Cardiac septum (tissue), 1 donor: ENCODE measurements around the gene TOMM70. TPM values are rescaled to one million over a fixed set of nuclear protein-coding genes. Genes with fewer than 3 reads are reported as not detected.
"Not testable (repeated sequence)": the region's sequence is repeated elsewhere in the genome, so short reads cannot be mapped to it uniquely, and the experiment has no call there.

Experiments used
- DNase-seq: peaks from one replicate; pipeline ENCODE4 v3.0.0-alpha.2; 2020; ENCODE audit warnings: low spot score
- intact Hi-C: fragments of 100-400 bp; cut with DNase I; formaldehyde crosslinking; loops from one replicate; pipeline ENCODE4 v1.14.0; 2022
- total RNA-seq: library from RNA; stranded (reverse); fragmentation: NEBNext Ultra II Directional; extraction: Animal tissue kit (Norgen Biotek cat#: 25700); gene quantifications from one replicate; pipeline ENCODE4 v1.2.1, GENCODE V29; 2021
- donor health status: DM: no; HTN: no; CAD: no.

Gene TOMM70
- total RNA-seq, 1 donor from 2014 or later = 54.0 TPM

- intact Hi-C loops = no loop called here
- no peak for DNase-seq
Observed at GRCh38 chr3:100384733-100385525, 16.0 kb downstream of the TOMM70 start.

- DNase-seq = no peak
- intact Hi-C loops = no loop called here
Observed at GRCh38 chr3:100376301-100376700, 24.6 kb downstream of the TOMM70 start.

- intact Hi-C loops = no loop called here
- DNase-seq = no peak
Observed at GRCh38 chr3:100374521-100374920, 26.4 kb downstream of the TOMM70 start.

GRCh38 chr3:100370756-100371155 lies 30.1 kb downstream of the TOMM70 start:
- intact Hi-C loops = no loop called here
- no peak for DNase-seq

GRCh38 chr3:100368441-100368840 lies 32.4 kb downstream of the TOMM70 start:
- DNase-seq = no peak
- intact Hi-C loops = no loop called here

- intact Hi-C loops = no loop called here
- DNase-seq = no peak
Observed at GRCh38 chr3:100366424-100366823, 34.5 kb downstream of the TOMM70 start.

- DNase-seq = no peak
- intact Hi-C loops = no loop called here
Observed at GRCh38 chr3:100364421-100364820, 36.5 kb downstream of the TOMM70 start.

GRCh38 chr3:100361897-100362296 lies 39.0 kb downstream of the TOMM70 start:
- no peak for DNase-seq
- intact Hi-C loops = no loop called here

- DNase-seq = no peak
- intact Hi-C loops = no loop called here
Observed at GRCh38 chr3:100360757-100361496, 40.0 kb downstream of the TOMM70 start.

GRCh38 chr3:100359035-100359434 lies 41.9 kb downstream of the TOMM70 start:
- DNase-seq = no peak
- intact Hi-C loops = no loop called here

- intact Hi-C loops = no loop called here
- no peak for DNase-seq
Observed at GRCh38 chr3:100358413-100358812, 42.5 kb downstream of the TOMM70 start.

- DNase-seq = no peak
- intact Hi-C loops = no loop called here
Observed at GRCh38 chr3:100354850-100355249, 46.0 kb downstream of the TOMM70 start.

GRCh38 chr3:100352296-100353231 lies 48.3 kb downstream of the TOMM70 start:
- DNase-seq = no peak
- intact Hi-C loops = no loop called here

- DNase-seq, intact Hi-C loops: not testable (repeated sequence)
Observed at GRCh38 chr3:100351770-100352169, 49.1 kb downstream of the TOMM70 start.

- intact Hi-C loops = no loop called here
- no peak for DNase-seq
Observed at GRCh38 chr3:100348727-100349126, 52.2 kb downstream of the TOMM70 start.

GRCh38 chr3:100340527-100340926 lies 60.4 kb downstream of the TOMM70 start:
- DNase-seq = no peak
- intact Hi-C loops = no loop called here

GRCh38 chr3:100339786-100340185 lies 61.1 kb downstream of the TOMM70 start:
- DNase-seq = no peak
- intact Hi-C loops = no loop called here

GRCh38 chr3:100338911-100339310 lies 62.0 kb downstream of the TOMM70 start:
- intact Hi-C loops = no loop called here
- DNase-seq = no peak

- DNase-seq, intact Hi-C loops: not testable (repeated sequence)
Observed at GRCh38 chr3:100336229-100336628, 64.7 kb downstream of the TOMM70 start.

GRCh38 chr3:100335434-100335833 lies 65.5 kb downstream of the TOMM70 start:
- peak; percentile 79 for DNase-seq
- intact Hi-C loops = no loop called here
